Fibroblast of villous mesenchyme (primary cell): Measurements from ENCODE around the gene DZIP3. TPM values are rescaled to one million over a fixed set of nuclear protein-coding genes. Genes with fewer than 3 reads are reported as not detected.

Experiments used
- DNase-seq: peaks from one replicate; pipeline ENCODE4 v3.0.0-alpha.2; 2010; ENCODE audit warnings: low read depth
- H3K4me3 ChIP-seq: 2 replicates; pipeline ENCODE4 v1.5.1; 2011; ENCODE audit warnings: low read depth, mild to moderate bottlenecking, low read length
- CTCF ChIP-seq: IDR thresholded peaks from 2 replicates; pipeline ENCODE4 v1.5.1; 2012; ENCODE audit warnings: low read depth, mild to moderate bottlenecking, low read length; ENCODE audit not compliant: insufficient read depth
- total RNA-seq: library from RNA; depleted of rRNA; stranded (reverse); fragments of >200 nt; gene quantifications from 2 replicates; pipeline ENCODE4 v1.2.3, GENCODE V29; 2012

DZIP3 gene
- total RNA-seq, 1 donor = 19.4 TPM

GRCh38 chr3:108554229-108554628 is 35.3 kb upstream of the DZIP3 start:
- TF ChIP-seq CTCF = no peak
- no peak for DNase-seq
- no peak overlapping the region for H3K4me3 ChIP-seq

GRCh38 chr3:108554913-108555571 is 34.5 kb upstream of the DZIP3 start:
- H3K4me3 ChIP-seq = no peak overlapping the region
- no peak for TF ChIP-seq CTCF
- no peak for DNase-seq

GRCh38 chr3:108555966-108556581 is 33.4 kb upstream of the DZIP3 start:
- TF ChIP-seq CTCF = no peak
- H3K4me3 ChIP-seq = no peak overlapping the region
- no peak for DNase-seq

GRCh38 chr3:108562565-108562964 is 27.0 kb upstream of the DZIP3 start:
- no peak overlapping the region for H3K4me3 ChIP-seq
- no peak for TF ChIP-seq CTCF
- no peak for DNase-seq

GRCh38 chr3:108564564-108564963 is 25.0 kb upstream of the DZIP3 start:
- DNase-seq = no peak
- no peak overlapping the region for H3K4me3 ChIP-seq
- TF ChIP-seq CTCF = no peak

GRCh38 chr3:108565506-108565905 is 24.0 kb upstream of the DZIP3 start:
- no peak for DNase-seq
- no peak overlapping the region for H3K4me3 ChIP-seq
- TF ChIP-seq CTCF = no peak
